GM21528 (cell line): ENCODE data around the gene PPP1R15B.
"Not testable (repeated sequence)": the region's sequence is repeated elsewhere in the genome, so short reads cannot be mapped to it uniquely, and the experiment has no call there.

ENCODE experiments used
- ATAC-seq: cut with Tn5 transposase; IDR thresholded peaks from one replicate; pipeline ENCODE4 v1.9.1; 2021; ENCODE audit warnings: mild to moderate bottlenecking, moderate library complexity; ENCODE audit not compliant: unreplicated experiment, low FRiP score

Gene PPP1R15B

DNA sequence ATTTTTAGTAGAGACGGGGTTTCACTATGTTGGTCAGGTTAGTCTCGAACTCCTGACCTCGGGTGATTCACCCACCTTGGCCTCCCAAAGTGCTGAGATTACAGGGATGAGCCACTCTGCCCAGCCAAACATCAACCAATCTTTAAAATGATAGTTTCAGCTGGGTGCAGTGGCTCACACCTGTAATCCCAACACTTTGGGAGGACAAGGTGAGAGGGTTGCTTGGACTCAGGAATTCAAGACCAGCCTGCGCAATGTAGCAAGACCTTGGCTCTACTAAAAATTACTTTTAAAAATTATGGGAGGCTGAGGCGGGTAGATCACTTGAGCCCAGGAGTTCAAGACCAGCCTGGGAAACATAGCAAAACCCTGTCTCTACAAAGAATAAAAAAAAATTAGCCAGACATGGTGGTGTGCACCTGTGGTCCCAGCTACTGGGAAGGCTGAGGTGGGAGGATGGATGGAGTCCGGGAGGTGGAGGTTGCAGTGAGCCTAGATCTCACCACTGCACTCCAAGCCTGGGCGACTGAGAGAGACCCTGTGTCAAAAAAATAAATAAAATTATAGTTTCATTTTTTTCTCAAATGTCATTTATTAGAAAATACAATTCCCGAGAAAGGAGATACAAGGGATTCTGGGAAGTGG is 10.6 kb upstream of the PPP1R15B start:
- ATAC-seq, result not testable (repeated sequence)

DNA sequence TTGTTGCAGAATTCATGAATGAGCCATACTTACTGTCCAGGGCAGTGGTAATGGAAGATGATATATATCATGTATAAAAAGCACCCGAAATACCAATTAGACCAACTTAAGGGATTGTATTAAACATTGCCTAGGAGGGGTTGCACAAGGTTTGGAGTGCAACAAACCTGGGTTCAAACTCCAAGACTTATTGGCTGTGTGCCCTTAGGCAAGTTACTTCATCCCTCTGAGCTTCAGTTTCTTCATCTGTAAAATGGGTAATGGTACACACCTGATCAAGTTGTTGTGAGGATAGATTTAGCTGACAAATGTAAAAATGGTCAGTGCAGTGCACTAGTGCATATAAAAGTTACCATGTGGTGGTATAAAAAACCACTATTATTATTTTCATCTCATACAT is 9.8 kb upstream of the PPP1R15B start:
- ATAC-seq, result no peak

DNA sequence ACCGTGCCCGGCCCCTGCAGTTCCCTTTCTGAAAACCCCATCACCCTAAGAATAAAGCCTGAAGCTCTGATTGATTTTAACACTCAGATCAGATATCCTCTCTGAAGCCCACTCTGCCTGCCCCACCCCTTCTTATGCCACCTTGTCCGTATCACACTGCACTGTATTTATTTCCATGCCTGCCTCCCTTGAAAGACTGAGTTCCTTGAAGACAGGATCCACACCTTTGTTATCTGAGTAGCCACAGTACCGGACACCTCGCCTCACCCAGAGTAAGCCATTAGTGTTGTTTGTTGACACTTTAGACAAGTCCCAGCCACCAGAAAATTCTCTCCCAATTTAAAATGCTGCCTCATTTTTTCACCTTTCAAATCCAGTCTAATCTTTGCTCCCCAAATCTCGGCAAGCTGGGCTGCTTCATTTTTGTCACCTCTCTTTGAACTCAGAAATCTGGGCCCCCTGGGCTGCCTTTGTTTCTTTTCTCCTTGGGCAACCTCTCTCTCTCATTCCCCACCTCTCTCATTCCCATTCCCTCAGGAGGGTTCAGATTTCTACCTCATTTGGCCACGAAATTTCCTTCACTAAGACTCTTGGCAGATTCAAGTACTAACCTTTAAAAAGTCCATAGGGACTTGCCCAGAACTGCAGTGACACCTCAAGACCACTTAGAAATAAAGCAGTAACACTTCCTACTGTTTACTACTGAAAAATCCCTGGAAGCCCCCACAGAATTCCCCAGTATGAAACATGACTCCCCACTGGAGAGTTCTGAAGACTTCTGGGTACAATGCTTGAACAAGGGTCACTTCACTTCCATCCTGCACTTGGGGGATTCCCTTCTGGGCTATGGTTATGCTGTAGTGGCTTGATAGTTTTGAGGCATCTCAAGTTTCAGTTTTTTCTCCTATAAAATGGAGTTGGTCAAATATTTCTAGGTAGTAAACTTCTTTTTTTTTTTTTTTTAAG is 8.7 kb upstream of the PPP1R15B start:
- no peak for ATAC-seq

DNA sequence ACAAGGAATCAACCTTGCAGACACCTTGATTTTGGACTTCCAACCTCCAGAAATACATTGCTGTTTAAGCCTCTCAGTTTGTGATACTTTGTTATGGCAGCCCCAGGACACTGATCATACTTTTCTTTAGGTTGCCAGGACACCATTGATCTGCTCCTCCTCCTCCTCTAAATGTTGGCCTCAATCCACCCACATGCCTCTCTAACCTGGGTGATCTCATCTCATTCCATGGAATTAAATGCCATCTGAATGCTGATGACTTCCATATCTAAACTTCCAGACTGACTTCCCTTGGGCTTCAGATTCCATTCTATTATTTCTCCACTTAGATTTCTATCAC is 7.4 kb upstream of the PPP1R15B start:
- no peak for ATAC-seq

DNA sequence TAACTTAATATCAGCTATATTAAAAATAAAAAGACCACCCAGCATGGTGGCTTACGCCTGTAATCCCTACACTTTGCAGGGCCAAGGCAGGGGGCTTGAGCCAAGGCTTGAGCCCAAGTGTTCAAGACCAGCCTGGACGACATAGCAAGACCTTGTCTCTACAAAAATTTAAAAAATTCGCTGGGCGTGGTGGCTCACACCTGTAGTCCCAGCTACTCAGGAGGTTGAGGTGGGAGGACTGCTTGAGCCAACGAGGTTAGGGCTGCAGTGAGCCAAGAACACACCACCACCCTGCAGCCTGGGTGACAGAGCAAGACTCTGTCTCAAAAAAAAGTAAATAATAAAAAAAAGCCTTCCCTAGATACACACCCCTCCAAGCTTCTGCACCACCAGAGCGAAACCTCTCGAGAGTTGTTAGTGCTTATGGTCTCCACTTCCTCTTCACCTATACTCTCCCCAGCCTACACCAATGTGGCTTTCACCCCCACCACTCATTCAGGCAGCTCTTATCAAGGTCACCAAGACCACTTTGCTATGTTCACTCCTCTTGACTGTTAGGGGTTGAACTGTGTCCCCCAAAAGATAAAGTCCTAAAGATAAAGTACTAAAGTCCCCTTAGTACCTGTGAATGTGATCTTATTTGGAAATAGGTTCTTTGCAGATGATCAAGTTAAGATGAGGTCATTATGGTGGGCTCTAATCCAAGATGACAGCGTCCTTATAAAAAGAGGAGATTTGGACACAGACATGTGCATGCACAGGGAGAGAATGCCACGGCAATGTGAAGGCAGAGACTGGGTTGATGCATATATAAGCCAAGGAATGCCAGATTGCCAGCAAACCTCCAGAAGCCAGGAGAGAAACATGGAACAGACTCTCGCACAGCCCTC is 6.8 kb upstream of the PPP1R15B start:
- no peak for ATAC-seq

DNA sequence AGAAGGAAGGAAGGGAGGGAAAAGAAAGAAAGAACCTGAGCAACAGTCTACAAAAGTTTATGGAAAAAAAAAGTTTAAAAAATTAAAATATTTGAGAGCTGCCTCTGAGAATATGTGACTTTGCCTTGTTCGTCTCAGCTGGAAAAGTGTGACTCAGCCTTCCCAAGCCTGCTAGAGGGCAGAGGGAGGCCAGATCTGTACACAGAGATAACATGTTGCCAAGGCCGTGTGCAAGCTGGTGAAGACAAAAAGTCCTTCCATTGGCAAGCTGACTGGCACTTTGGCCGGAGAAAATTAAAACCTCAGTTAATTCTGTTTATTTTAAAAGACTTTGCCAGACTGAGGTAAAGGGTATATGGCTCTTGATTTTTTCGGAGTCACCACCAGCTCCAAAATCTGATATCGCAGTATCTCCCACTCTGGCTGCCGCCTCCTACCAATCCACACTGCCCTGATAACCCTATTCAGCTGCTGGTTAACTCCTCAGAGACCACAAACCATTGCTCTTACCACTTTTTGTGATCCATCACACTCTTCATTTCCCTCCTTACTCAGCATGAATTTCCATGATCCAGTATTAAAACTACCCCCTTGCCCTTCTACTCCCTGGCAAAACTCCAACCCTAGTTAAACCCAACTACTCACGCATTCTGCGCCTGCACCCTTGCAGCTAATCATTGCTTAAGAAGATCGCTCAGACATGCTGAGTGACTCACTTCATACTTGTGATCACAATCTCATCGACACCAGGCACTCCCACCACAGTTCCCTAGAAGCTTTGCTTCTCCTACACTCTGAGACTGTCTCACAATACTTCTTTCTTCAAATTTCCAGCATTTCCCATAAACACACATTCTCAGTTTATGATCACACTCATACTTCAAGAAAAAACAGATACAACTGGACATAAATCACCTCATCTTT is 5.7 kb upstream of the PPP1R15B start:
- no peak for ATAC-seq

DNA sequence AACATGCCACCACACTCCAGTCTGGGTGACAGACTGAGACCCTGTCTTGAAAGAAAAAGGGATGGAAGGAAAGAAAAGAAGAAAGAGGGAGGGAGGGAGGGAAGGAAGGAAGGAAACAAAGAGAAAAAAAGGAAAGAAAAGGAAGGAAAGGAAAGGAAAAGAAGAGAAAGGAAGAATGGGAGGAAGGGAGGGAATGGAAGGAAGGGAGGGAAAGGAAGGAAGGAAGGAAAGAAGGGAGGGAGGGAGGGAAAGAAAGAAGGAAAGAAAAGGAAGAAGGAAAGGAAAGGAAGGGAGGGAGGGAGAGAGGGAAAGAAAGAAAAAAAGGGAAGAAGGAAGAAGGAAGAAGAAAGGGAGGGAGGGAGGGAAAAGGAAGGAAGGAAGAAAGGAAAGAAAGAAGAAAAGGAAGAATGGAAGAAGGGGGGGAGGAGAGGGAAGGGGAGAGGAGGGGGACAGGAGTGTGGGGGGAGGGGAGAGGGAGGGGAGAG is 5.0 kb upstream of the PPP1R15B start:
- ATAC-seq, result no peak

DNA sequence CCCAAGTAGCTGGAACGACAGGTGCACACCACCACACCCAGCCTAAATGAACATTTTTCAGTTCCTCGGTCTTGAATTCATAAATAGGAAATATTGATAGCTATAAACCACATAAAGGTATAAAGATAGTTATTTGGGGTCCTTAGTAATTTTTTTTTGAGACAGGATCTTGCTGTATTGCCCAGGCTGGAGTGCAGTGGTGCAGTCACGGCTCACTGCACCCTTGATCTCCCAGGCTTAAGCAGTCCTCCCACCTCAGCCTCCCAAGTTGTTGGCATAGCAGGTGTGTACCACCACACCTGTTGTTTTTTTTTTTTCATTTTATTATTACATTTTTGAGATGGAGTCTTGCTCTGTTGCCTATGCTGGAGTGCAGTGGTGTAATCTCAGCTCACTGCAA is 3.7 kb upstream of the PPP1R15B start:
- ATAC-seq, result no peak

DNA sequence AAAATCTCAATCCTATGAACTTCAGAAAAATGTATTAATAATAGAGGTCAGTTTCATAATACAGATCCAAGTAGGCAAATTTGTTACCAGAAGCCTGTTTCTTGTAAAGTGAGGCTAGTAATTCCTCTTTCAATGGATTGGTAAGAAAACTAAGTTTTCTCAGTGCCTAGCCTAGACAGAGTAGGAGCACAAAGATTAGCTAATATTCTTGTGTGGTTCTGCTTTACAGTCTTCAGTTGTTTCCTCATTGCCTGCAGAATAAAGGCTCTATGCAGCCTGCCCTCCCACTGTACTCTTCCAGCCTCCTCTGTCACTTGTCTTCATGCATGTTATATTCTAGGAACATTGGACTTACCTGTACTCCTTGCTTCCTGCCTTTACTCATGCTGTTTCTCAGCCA is 2.4 kb upstream of the PPP1R15B start:
- ATAC-seq, result no peak

DNA sequence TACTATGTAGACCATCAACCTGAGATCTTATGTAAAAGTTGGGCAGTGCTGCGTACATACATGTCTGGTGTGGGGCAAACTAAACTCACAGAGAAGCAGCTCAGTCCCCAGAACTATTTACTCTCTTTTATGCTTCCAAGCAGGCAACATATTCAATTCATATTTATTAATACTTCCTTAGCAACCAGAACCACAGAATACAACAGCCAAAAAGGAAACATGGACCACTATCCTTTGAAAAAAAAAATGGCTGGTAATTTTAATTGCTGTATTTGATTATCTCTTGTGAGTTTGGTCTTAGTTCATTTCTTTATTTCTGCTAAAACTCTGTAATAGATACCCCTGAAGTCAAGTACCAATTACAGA is 1.5 kb upstream of the PPP1R15B start:
- ATAC-seq, result no peak

DNA sequence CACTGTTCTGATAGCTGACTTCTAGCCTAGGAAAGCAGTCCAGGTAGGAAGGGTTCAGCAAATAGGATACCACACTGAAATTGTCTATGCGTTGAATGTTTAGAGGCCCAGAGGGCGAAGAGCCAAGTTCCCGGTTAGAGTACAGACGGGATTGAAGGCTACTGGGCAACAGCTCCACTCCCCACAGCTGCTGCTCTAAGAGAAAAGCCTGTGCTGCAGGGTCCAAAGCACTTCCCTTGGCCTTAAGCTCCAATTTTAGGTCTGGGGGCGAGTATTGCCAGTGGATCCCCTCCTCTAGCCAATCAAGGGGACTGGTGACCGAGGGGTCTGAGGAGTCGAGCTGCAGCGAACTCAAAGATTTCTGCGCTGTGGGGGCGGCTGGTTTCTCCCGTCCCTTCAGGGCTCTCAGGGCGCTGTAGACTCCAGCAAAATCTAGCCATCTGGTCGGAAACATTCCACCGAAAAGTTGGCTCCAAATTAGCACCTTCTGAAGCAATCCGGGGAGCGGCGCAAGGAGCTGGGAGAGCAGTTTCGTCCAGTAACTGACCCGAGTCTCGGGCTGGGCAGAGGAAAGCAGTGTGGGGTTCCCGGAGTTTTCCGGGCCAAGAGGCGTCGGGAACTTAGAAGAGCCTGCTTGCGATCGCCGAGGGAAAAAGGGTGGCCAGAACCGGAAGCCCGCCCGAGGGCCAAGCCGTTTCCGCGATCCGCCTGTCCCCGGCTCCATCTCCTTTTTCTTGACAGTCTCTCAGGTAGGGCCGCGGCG is 748 bp downstream of the PPP1R15B start:
- peak; percentile 43 for ATAC-seq

DNA sequence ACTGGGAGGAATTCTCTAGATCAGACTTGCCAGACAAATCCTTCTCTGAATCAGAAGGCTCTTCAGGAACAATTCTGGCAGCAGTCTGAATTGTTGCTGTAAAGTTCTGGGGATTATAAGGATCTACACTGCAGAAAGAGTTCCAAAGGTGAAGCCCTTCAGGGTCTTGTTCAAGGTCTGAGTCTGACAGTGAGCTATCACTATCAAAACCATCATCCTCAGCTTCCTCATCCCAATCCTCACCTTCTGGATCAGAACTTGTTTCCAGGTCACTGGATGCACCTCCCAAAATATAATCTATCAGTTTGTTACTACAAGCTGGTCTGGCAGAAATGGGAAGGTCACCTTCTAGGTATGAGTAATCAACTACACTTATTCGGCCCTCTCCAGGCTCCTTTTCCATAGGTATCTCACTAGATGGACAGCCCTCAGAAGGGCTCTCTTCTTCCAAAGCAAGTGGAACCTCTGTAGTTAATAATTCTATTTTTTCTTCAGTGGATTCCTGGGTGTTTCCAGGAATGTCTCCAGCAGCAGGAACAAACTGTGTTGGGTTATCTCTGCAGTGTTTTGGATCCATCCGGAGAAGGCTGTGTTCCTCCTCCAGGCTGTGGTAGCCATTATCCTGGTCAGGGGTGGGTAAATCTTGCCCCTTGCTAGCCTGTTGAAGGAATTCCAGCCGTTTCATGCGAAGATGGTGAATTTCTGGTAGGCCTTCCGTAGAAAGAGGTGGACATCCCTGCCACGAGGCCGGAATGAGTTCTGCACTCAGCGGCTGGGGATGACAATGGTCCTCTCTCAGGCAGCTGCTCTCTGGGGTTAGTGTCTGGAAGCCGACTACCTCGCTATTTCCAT is 1.6 kb downstream of the PPP1R15B start:
- no peak for ATAC-seq

DNA sequence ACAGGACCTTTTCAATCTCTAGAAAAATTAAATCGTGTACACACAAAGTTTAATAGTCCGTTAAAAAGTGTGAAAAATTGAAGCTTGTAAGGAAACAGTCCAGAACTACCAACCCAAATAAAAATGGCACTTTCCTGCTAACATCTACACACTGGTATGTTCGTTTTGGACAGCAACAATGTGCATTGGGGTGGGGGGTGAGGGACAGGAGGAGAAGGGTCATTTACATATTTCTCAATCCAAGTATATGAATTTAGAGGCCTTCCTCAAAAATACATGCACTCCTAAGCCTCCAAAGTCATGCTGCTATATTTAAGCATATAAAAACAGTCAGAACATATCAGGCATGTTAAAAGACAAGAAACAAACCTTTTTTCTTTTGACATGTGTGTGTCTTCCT is 2.5 kb downstream of the PPP1R15B start:
- no peak for ATAC-seq

DNA sequence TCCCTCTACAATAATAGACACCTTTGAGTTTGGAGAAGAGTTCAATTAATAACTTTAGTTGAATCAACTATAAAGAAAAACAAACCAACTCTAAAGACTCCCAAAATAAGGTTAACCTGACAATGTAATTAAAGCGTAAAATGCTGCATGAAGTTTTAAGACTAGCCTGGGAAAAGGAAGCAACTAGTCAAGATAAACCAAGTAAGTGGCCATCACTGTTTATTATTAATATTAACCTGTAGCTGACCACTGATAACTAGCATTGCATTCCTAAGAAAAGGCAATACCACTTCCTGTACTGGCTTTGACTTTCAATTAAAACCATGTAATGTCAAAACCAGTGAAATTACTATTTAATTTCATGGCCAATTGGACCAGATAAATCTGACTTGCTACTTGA is 3.0 kb downstream of the PPP1R15B start:
- ATAC-seq, result no peak

DNA sequence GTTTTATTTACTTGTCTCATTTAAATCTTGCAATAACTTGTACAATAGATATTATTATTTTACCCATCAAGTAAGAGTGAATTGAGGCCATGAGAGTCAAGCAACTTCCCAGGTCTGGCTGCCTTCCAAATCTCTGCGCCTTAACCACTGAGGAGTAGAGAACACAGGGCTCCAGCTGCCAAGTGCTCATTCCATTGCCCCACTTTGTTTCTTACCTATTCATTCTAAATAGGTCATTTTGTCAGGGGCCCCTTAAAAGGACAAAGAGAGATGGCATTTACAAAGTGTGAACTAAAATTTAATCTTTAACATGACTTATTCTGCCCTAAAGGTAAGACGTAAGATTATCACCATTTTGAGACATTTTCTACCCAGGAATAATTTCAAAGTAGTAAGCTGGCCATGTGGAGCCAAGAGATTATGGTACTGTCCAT is 3.5 kb downstream of the PPP1R15B start:
- no peak for ATAC-seq

DNA sequence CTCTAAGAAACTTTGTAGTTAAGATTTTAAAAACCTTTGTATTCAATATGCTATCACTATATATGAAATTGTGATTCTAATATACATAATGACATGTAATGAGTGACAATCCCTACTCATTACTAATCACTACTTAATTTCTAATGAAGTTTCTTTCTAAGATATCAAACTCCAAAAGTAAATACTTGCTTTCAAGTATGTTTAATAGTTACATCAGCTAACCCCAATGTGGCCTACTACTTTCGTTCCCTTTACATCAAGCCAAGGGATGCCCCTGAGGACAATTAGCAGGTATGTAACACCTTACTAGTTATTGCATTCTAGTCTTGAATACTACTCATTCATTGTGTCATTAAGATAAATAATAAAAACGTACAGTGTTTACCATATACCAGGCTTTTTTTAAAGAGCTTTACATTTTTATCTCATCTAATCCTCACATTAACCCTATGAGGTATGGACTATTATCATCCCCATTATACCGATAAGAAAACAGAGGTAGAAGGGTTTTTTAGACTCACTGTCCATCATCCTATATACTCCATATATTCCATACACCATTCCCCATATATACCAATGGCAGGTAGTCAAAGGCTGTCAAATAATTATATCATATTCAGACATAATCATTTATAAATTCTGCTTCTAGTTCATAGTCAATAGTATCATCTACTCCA is 4.2 kb downstream of the PPP1R15B start:
- no peak for ATAC-seq

DNA sequence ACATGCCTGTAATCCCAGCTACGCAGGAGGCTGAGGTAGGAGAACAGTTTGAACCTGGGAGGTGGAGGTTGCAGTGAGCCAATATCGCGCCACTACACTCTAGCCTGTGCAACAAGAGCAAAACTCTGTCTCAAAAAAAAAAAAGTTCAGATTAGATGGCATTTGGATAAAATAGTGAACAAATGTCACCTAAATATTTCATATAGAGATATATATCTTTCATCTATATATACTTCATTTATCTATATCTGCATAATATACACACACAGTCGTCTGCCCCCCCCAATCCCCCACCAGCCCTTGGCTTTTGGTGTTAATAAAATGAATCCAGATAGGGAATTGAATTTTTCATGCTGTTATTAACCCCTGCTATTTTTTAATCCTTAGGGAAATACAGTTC is 5.0 kb downstream of the PPP1R15B start:
- no peak for ATAC-seq

DNA sequence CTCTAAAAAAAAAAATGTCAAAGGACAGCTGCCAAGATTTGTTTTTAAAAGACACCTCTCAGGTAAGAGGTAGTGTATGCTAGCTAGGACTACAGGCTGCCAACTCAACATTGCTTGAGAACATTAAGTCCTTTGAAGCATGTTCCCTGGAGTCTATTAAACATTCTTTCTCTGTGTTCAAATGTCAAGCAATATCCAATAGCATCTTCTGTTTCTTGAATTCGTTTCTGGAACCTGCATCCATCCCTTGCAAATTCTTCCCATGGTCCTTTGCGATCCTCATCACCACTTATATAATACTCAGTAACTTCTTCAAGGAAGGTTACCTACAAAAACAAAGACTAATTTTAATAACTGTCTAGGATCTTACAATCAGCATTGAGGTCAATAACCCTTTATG is 5.6 kb downstream of the PPP1R15B start:
- no peak for ATAC-seq
